Measurements from ENCODE around the gene BRAF.

Gene BRAF

GRCh38 chr7:140940898-140941297 lies 16.2 kb upstream of the BRAF start:
- Histone ChIP-seq H3K36me3 (ENCODE audit: control insufficient read depth in 2 of 2, insufficient read depth in 1 of 2, low read length in 2 of 2) (no peaks in the 10 kb centered on the region), H3K27ac (ENCODE audit: extremely low read depth, low read depth, low read length) (no peak overlapping the region), H3K4me1 (ENCODE audit: control insufficient read depth, insufficient read depth, low read length) (no peaks in the 10 kb centered on the region; the same call in 1 of the 2 replicates), H3K4me3 (ENCODE audit: low read depth, low read length) (no peak overlapping the region), H3K9me3 (ENCODE audit: control insufficient read depth, insufficient read depth, low read depth, low read length) (no peaks in the 10 kb centered on the region)
- ChIA-PET POLR2A (no interaction called here), CTCF (no interaction called here)
- TF ChIP-seq ZNF121 (tag by site-specific recombination; IDR thresholded peaks at IDR 0.05) (no peak), ZNF239 (tag by site-specific recombination; IDR thresholded peaks at IDR 0.05) (no peak), ZNF529 (tag by site-specific recombination; IDR thresholded peaks at IDR 0.05; ENCODE audit: insufficient replicate concordance) (no peak), ZNF785 (tag by site-specific recombination; IDR thresholded peaks at IDR 0.05) (no peak), HOXD13 (CRISPR knock-in tag; IDR thresholded peaks at IDR 0.05; ENCODE audit: borderline replicate concordance) (no peak), KLF16 (tag by site-specific recombination; IDR thresholded peaks at IDR 0.05) (no peak), ZBTB49 (tag by site-specific recombination; IDR thresholded peaks at IDR 0.05; ENCODE audit: low read depth) (no peak), ZNF266 (tag by site-specific recombination; IDR thresholded peaks at IDR 0.05; ENCODE audit: low read depth) (no peak), ZNF18 (tag by site-specific recombination; IDR thresholded peaks at IDR 0.05) (no peak), ZNF664 (tag by site-specific recombination; IDR thresholded peaks at IDR 0.05) (no peak), ZNF398 (tag by site-specific recombination; IDR thresholded peaks at IDR 0.05) (no peak), ZSCAN5A (tag by site-specific recombination; IDR thresholded peaks at IDR 0.05) (no peak), ZNF544 (tag by site-specific recombination; IDR thresholded peaks at IDR 0.05) (no peak), ZNF311 (tag by site-specific recombination; IDR thresholded peaks at IDR 0.05; ENCODE audit: borderline replicate concordance) (no peak), ZNF654 (tag by site-specific recombination; IDR thresholded peaks at IDR 0.05; ENCODE audit: low read depth) (no peak), KLF1 (tag by site-specific recombination; IDR thresholded peaks at IDR 0.05) (no peak), IKZF3 (tag by site-specific recombination; IDR thresholded peaks at IDR 0.05) (no peak)

- POLR2A ChIA-PET = interaction anchor here (0.8 kb wide), 1 partner anchor 14 kb away, joined by 3 read pairs; no protein-coding TSS in a partner anchor
- CTCF ChIA-PET = no interaction called here
- no peak for TF ChIP-seq ZNF26 (tag by site-specific recombination; IDR thresholded peaks at IDR 0.05)
- no peak for TF ChIP-seq BCL6B (tag by site-specific recombination; IDR thresholded peaks at IDR 0.05)
Observed at GRCh38 chr7:140937702-140938264, 13.1 kb upstream of the BRAF start.

More at GRCh38 chr7:140937702-140938264, 13.1 kb upstream of the BRAF start:
- no peak overlapping the region for H3K27ac ChIP-seq (ENCODE audit: extremely low read depth, low read depth, low read length)
- H3K4me1 ChIP-seq (ENCODE audit: control insufficient read depth, insufficient read depth, low read length) = no peaks in the 10 kb centered on the region
- no peaks in the 10 kb centered on the region for H3K36me3 ChIP-seq (ENCODE audit: control insufficient read depth in 2 of 2, insufficient read depth in 1 of 2, low read length in 2 of 2)
- H3K4me3 ChIP-seq (ENCODE audit: low read depth, low read length) = no peak overlapping the region
- H3K9me3 ChIP-seq (ENCODE audit: control insufficient read depth, insufficient read depth, low read depth, low read length) = no peaks in the 10 kb centered on the region

Data from HEK293 (cell line).